ENCODE results near the gene TSACC.
"Not testable (repeated sequence)": the region's sequence is repeated elsewhere in the genome, so short reads cannot be mapped to it uniquely, and the experiment has no call there.

TSACC gene

GRCh38 chr1:156347331-156347730 is 9.0 kb downstream of the TSACC start:
- DNase-seq = no peak

DNA sequence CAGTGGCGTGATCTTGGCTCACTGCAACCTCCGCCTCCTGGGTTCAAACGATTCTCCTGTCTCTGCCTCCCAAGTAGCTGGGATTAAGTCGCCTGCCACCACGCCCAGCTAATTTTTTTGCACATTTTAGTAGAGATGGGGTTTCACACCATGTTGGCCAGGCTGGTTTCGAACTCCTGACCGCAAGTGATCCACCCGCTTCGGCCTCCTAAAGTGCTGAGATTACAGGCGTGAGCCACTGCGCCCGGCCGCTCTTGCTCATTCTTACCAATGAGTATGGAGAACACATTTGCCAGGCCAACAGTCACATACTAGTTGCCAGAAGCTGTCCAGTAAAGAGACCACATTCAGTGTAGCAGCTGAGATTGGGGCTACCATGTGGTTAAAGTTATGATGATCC is 14.2 kb downstream of the TSACC start:
- DNase-seq = not testable (repeated sequence)

- peak; percentile 46 for DNase-seq
Measured at GRCh38 chr1:156356262-156356874, 18.0 kb downstream of the TSACC start.

GRCh38 chr1:156356875-156357534 is 18.7 kb downstream of the TSACC start:
- DNase-seq = peak; percentile 92

GRCh38 chr1:156357977-156358376 is 19.7 kb downstream of the TSACC start:
- no peak for DNase-seq

- DNase-seq = no peak
Measured at GRCh38 chr1:156358641-156359040, 20.3 kb downstream of the TSACC start.

- no peak for DNase-seq
Measured at GRCh38 chr1:156359249-156359648, 20.9 kb downstream of the TSACC start.

GRCh38 chr1:156359973-156360372 is 21.6 kb downstream of the TSACC start:
- peak; percentile 28 for DNase-seq

- no peak for DNase-seq
Measured at GRCh38 chr1:156360534-156360933, 22.2 kb downstream of the TSACC start.

- no peak for DNase-seq
Measured at GRCh38 chr1:156365754-156366153, 27.4 kb downstream of the TSACC start.

- DNase-seq = no peak
Measured at GRCh38 chr1:156366378-156367166, 28.2 kb downstream of the TSACC start.

- no peak for DNase-seq
Measured at GRCh38 chr1:156367383-156368156, 29.2 kb downstream of the TSACC start.

GRCh38 chr1:156368157-156368658 is 29.9 kb downstream of the TSACC start:
- no peak for DNase-seq

DNA sequence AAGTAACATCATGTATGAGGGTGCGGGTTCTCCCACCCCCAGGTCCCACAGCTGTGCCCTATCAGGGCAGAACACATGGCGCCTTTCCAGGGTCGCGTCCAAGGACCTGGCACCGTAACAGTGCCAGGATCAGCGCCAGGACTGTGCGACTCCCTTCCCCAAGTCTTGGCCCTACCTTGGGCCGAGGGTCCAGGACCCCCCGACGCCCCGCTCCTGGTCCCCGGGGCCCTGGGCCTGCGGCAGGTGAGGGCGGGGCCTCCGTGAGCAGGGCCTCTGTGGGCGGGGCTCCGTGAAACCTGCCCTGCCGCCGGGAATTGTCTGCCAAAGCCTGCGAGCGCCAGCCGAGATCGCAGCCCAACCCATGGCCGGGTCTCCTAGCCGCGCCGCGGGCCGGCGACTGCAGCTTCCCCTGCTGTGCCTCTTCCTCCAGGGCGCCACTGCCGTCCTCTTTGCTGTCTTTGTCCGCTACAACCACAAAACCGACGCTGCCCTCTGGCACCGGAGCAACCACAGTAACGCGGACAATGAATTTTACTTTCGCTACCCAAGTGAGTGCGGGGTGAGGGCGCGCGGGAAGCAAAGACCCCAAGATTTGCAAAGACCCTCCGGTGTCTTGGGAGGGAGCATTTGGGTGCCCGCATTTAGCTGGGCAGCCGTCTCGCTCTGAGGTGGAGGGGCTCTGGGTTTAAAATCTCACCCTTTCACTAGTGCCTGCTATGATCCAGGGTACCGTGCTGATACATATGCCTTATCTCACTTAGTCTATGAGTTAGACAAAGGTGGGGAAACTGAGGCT is 30.8 kb downstream of the TSACC start, which contains the start of gene RHBG:
TSS of gene RHBG (plus strand) at position 323 of the 796 bp plus-strand sequence. CDS start at position 362, 39 bp downstream.
- peak; percentile 86 for DNase-seq

GRCh38 chr1:156369685-156370286 is 31.5 kb downstream of the TSACC start:
- DNase-seq = not testable (repeated sequence)

DNA sequence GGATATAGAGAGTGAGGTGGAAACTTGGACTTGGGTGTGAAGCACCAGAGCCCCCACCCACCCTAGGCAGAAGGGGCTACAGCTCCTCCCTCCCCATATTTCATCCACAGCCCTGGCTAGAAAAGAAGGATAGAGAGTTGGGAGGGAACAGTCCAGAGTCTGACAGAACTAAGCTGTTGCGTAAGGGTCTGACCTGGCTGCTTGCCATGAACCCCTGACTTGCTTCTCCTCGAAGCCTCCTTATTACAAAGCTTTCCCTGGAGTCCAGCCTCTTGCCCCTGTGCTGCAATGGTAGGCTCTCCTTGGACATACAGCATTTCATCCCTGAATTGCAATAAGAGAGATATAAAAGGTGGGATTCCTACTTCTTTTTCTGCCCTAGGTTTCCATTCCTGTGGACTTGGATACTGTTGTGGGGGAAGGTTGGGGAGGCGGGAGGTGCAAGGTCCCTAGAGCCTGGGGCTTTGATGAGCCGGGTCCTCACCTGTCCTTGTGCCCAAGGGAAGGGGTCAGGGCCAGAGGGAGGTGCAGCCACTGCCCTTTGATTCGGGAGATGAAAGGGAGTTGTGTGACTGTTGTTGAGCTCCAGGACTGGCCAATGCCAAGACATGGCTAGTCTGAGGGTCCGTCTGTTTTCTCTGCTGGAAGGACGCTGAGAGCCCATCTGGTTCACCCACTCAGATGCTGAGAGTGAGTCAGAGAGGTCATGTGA is 33.4 kb downstream of the TSACC start:
- peak; percentile 22 for DNase-seq

- DNase-seq = no peak
Measured at GRCh38 chr1:156372265-156372586, 33.9 kb downstream of the TSACC start.

DNA sequence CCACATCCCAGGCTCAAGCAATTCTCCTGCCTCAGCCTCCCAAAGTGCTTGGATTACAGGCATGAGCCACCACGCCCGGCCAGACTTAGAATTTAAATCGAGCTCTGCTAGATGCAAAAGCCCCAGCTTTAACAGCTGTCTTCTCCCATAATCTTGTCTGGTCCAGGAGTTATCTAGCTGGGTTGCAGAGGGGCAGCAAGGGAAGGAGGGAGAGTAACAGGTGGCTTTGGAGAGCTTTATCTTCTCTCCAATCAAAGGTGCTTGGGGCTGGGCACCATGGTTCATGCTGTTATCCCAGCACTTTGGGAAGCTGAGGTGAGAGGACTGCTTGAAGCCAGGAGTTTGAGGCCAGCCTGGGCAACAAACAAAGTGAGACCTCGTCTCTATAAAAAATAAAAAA is 34.5 kb downstream of the TSACC start:
- DNase-seq = no peak

- no peak for DNase-seq
Measured at GRCh38 chr1:156373546-156373945, 35.2 kb downstream of the TSACC start.

GRCh38 chr1:156376146-156376545 is 37.8 kb downstream of the TSACC start:
- no peak for DNase-seq

Measured in DMS53 (cell line).